ENCODE measurements around the gene ASB12.

DNA sequence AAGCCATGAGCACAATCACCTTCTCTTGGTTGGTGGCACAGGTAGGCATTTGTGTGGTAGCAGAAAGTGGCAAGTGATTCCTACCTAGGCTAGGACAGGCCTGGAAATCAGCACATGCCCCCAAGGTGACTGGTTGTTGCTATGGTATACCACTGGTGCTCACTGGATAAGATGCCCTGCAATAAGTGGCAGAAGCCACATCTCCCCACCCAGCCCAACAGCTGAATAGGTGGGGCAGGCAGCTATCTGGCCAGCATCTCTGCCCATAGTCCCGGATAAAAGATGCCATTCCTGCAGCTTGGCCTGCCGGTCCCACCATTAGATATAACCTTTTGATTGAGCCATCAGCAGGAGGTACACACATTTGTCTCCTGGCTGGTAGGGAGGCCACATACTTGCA lies 46.0 kb downstream of the ASB12 start:
- TF ChIP-seq, protein P1, sequence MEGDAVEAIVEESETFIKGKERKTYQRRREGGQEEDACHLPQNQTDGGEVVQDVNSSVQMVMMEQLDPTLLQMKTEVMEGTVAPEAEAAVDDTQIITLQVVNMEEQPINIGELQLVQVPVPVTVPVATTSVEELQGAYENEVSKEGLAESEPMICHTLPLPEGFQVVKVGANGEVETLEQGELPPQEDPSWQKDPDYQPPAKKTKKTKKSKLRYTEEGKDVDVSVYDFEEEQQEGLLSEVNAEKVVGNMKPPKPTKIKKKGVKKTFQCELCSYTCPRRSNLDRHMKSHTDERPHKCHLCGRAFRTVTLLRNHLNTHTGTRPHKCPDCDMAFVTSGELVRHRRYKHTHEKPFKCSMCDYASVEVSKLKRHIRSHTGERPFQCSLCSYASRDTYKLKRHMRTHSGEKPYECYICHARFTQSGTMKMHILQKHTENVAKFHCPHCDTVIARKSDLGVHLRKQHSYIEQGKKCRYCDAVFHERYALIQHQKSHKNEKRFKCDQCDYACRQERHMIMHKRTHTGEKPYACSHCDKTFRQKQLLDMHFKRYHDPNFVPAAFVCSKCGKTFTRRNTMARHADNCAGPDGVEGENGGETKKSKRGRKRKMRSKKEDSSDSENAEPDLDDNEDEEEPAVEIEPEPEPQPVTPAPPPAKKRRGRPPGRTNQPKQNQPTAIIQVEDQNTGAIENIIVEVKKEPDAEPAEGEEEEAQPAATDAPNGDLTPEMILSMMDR (IDR thresholded peaks at IDR 0.05) = no peak
- no peak for TF ChIP-seq EZH2 (IDR thresholded peaks at IDR 0.05)

Measured in neural progenitor cell (in vitro differentiated cells).